GM04504 (cell line): ENCODE data around the gene C9.
"Not testable (repeated sequence)": the region's sequence is repeated elsewhere in the genome, so short reads cannot be mapped to it uniquely, and the experiment has no call there.

Experiments
- DNase-seq: peaks from one replicate; pipeline ENCODE4 v3.0.0-alpha.2; 2012; ENCODE audit warnings: low read depth

The C9 gene

GRCh38 chr5:39257554-39257953 is 106.7 kb downstream of the C9 start:
- DNase-seq = no peak

DNA sequence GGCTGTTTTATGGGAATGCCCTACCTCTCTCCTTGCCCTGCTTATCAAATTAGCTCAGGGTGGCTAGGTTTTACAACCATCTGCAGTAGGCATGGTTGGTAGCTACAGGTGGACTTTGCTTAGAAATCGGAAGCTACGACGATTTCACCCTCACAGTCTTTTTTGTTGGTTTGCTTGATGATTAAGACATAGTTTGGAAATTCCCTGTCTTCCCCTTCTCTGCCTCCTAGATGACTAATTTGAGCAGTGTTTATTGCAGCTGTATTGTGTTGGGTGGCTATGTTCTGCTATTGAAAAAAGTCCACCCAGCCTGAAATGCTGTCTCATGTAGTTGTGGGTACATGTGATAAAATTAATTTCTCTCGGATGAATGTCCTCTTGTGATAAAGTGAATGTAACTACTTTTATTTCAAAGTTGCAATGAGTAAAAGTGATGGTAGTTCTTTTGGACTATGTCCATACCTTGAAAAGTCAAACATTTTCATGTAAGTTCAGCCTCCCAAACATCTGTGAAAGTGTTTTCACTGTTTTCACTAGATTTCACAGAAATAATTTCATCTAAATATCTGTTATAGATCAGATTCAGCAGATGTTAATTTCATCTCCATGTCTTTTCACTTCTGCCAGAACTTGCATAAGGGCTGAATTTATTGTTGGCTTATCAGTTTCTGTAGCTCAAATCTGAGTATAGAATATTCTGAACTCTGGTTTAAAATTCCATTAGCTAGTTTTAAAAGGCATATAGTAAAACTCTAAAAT is 107.6 kb downstream of the C9 start:
- DNase-seq = peak; percentile 59

- DNase-seq = no peak
Measured at GRCh38 chr5:39255406-39255805, 108.9 kb downstream of the C9 start.

GRCh38 chr5:39254671-39255070 is 109.6 kb downstream of the C9 start:
- no peak for DNase-seq

DNA sequence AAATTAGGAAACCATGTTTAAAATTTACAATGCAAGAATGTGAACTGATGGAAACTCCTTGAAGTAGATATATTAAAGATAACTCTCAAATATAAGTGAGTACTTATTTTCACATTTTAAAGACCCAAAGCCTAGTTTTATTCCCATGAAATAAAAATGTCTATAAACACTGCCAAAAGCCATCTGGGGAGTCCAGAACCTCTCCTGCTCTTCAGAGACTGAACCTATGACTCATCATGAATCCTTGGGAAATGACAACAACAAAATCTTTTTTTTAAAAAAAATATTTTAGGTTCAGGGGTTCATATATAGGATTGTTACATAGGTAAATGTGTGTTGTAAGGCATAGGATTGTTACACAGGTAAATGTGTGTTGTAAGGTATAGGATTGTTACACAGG is 111.1 kb downstream of the C9 start:
- DNase-seq = peak; percentile 6

- DNase-seq = no peak
Measured at GRCh38 chr5:39249564-39250274, 114.6 kb downstream of the C9 start.

GRCh38 chr5:39249069-39249468 is 115.2 kb downstream of the C9 start:
- DNase-seq = no peak

GRCh38 chr5:39240750-39241149 is 123.5 kb downstream of the C9 start:
- DNase-seq = no peak

GRCh38 chr5:39238366-39239105 is 125.8 kb downstream of the C9 start:
- DNase-seq = no peak

DNA sequence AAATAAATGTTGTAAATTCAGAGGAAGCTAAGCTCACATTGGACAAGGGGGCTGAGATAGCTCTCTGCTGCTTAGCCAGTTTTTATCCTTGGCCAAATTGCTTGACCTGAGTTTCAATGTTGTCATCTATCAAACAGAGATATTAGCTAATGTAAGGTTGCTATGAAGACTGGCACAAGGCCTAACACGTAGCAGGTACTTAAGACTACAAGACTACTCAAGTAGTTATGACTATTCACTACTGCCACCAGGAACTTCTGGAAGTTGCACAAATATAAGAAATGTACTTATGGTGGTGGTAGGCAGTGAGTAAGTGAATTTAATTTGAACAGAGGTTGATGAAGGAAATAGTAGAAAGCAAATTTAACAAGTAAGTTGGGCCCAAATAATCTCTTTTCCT is 127.6 kb downstream of the C9 start:
- no peak for DNase-seq

GRCh38 chr5:39235648-39236047 is 128.6 kb downstream of the C9 start:
- no peak for DNase-seq

DNA sequence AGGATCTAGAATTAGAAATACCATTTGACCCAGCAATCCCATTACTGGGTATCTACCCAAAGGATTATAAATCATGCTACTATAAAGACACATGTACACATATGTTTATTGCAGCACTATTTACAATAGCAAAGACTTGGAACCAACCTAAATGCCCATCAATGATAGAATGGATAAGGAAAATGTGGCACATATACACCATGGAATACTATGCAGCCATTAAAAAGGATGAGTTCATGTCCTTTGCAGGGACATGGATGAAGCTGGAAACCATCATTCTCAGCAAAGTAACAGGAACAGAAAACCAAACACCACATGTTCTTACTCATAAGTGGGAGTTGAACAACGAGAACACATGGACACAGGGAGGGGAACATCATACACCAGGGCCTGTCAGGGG is 129.8 kb downstream of the C9 start:
- DNase-seq = not testable (repeated sequence)
